Measurements from ENCODE around the gene ZDHHC20. TPM values are rescaled to one million over a fixed set of nuclear protein-coding genes. Genes with fewer than 3 reads are reported as not detected.
"Not testable (repeated sequence)": the region's sequence is repeated elsewhere in the genome, so short reads cannot be mapped to it uniquely, and the experiment has no call there.

Gene ZDHHC20
- total RNA-seq, 1 donor from 2014 or later, result 41.7 TPM

- no peak for DNase-seq (ENCODE audit: low spot score)
Measured at GRCh38 chr13:21436582-21436981, 22.5 kb downstream of the ZDHHC20 start.

- no peak for DNase-seq (ENCODE audit: low spot score)
Measured at GRCh38 chr13:21435687-21436151, 23.4 kb downstream of the ZDHHC20 start.

- no peak for DNase-seq (ENCODE audit: low spot score)
Measured at GRCh38 chr13:21435231-21435630, 23.9 kb downstream of the ZDHHC20 start.

GRCh38 chr13:21434588-21434987 lies 24.5 kb downstream of the ZDHHC20 start:
- no peak for DNase-seq (ENCODE audit: low spot score)

- DNase-seq (ENCODE audit: low spot score), result no peak
Measured at GRCh38 chr13:21429211-21429610, 29.9 kb downstream of the ZDHHC20 start.

- no peak for DNase-seq (ENCODE audit: low spot score)
Measured at GRCh38 chr13:21427741-21428140, 31.4 kb downstream of the ZDHHC20 start.

- DNase-seq (ENCODE audit: low spot score), result no peak
Measured at GRCh38 chr13:21426238-21426637, 32.9 kb downstream of the ZDHHC20 start.

GRCh38 chr13:21420706-21421105 lies 38.4 kb downstream of the ZDHHC20 start:
- no peak for DNase-seq (ENCODE audit: low spot score)

GRCh38 chr13:21413013-21413412 lies 46.1 kb downstream of the ZDHHC20 start:
- no peak for DNase-seq (ENCODE audit: low spot score)

GRCh38 chr13:21410453-21410852 lies 48.6 kb downstream of the ZDHHC20 start:
- DNase-seq (ENCODE audit: low spot score), result not testable (repeated sequence)

- DNase-seq (ENCODE audit: low spot score), result no peak
Measured at GRCh38 chr13:21405309-21405708, 53.8 kb downstream of the ZDHHC20 start.

- DNase-seq (ENCODE audit: low spot score), result no peak
Measured at GRCh38 chr13:21402586-21403307, 56.4 kb downstream of the ZDHHC20 start.

- DNase-seq (ENCODE audit: low spot score), result no peak
Measured at GRCh38 chr13:21399741-21400140, 59.4 kb downstream of the ZDHHC20 start.

- DNase-seq (ENCODE audit: low spot score), result no peak
Measured at GRCh38 chr13:21395953-21396352, 63.1 kb downstream of the ZDHHC20 start.

GRCh38 chr13:21389124-21389523 lies 70.0 kb downstream of the ZDHHC20 start:
- DNase-seq (ENCODE audit: low spot score), result no peak

- no peak for DNase-seq (ENCODE audit: low spot score)
Measured at GRCh38 chr13:21385710-21386109, 73.4 kb downstream of the ZDHHC20 start.

GRCh38 chr13:21383090-21383489 lies 76.0 kb downstream of the ZDHHC20 start:
- DNase-seq (ENCODE audit: low spot score), result no peak

GRCh38 chr13:21376998-21377985 lies 81.8 kb downstream of the ZDHHC20 start:
- not testable (repeated sequence) for DNase-seq (ENCODE audit: low spot score)

GRCh38 chr13:21372530-21372929 lies 86.6 kb downstream of the ZDHHC20 start:
- DNase-seq (ENCODE audit: low spot score), result no peak

GRCh38 chr13:21371011-21371410 lies 88.1 kb downstream of the ZDHHC20 start:
- no peak for DNase-seq (ENCODE audit: low spot score)

GRCh38 chr13:21365574-21365973 lies 93.5 kb downstream of the ZDHHC20 start:
- DNase-seq (ENCODE audit: low spot score), result no peak

- no peak for DNase-seq (ENCODE audit: low spot score)
Measured at GRCh38 chr13:21364916-21365315, 94.2 kb downstream of the ZDHHC20 start.
